GM03348 (cell line): ENCODE measurements around the gene PLXDC1.
"Not testable (repeated sequence)": the region's sequence is repeated elsewhere in the genome, so short reads cannot be mapped to it uniquely, and the experiment has no call there.

Source experiments
- DNase-seq: peaks from one replicate; pipeline ENCODE4 v3.0.0; 2012; ENCODE audit warnings: low spot score

PLXDC1 gene

GRCh38 chr17:39153599-39154051, 2.2 kb upstream of the PLXDC1 start:
- DNase-seq, result peak; percentile 85

- no peak for DNase-seq
Observed at GRCh38 chr17:39151943-39152818, 744 bp upstream of the PLXDC1 start.

- no peak for DNase-seq
Observed at GRCh38 chr17:39150795-39151149, 665 bp downstream of the PLXDC1 start.

GRCh38 chr17:39150104-39150634, 1.3 kb downstream of the PLXDC1 start:
- DNase-seq, result no peak

- DNase-seq, result no peak
Observed at GRCh38 chr17:39147221-39148185, 3.9 kb downstream of the PLXDC1 start.

- no peak for DNase-seq
Observed at GRCh38 chr17:39146273-39146672, 5.2 kb downstream of the PLXDC1 start.

- no peak for DNase-seq
Observed at GRCh38 chr17:39145143-39145542, 6.3 kb downstream of the PLXDC1 start.

GRCh38 chr17:39144416-39144840, 7.0 kb downstream of the PLXDC1 start:
- DNase-seq, result peak; percentile 70

GRCh38 chr17:39143552-39144093, 7.8 kb downstream of the PLXDC1 start:
- no peak for DNase-seq

GRCh38 chr17:39141915-39142664, 9.3 kb downstream of the PLXDC1 start:
- no peak for DNase-seq

- no peak for DNase-seq
Observed at GRCh38 chr17:39141294-39141693, 10.1 kb downstream of the PLXDC1 start.

- DNase-seq, result no peak
Observed at GRCh38 chr17:39139561-39139960, 11.9 kb downstream of the PLXDC1 start.

GRCh38 chr17:39139161-39139511, 12.3 kb downstream of the PLXDC1 start:
- DNase-seq, result peak; percentile 91

GRCh38 chr17:39138431-39139160, 12.8 kb downstream of the PLXDC1 start:
- DNase-seq, result no peak

- no peak for DNase-seq
Observed at GRCh38 chr17:39134878-39135277, 16.6 kb downstream of the PLXDC1 start.

GRCh38 chr17:39132192-39132610, 19.2 kb downstream of the PLXDC1 start:
- DNase-seq, result peak; percentile 81

- DNase-seq, result no peak
Observed at GRCh38 chr17:39131616-39132015, 19.8 kb downstream of the PLXDC1 start.

GRCh38 chr17:39130205-39130604, 21.2 kb downstream of the PLXDC1 start:
- no peak for DNase-seq

- not testable (repeated sequence) for DNase-seq
Observed at GRCh38 chr17:39129544-39129943, 21.9 kb downstream of the PLXDC1 start.

- DNase-seq, result no peak
Observed at GRCh38 chr17:39126436-39126835, 25.0 kb downstream of the PLXDC1 start.
